GM12891 (cell line): ENCODE data around the gene CDH23.

Experiments used
- DNase-seq: peaks from one replicate; pipeline ENCODE4 v3.0.0; 2011; ENCODE audit warnings: low spot score; ENCODE audit not compliant: insufficient read length
- FAIRE-seq: peaks from 2 replicates; lab custom pipeline; 2011; peaks lifted over from hg19 to GRCh38; lab: Jason Lieb, UNC
- PAX5 ChIP-seq: IDR thresholded peaks from 2 replicates; pipeline ENCODE4 v1.6.1; 2011; ENCODE audit warnings: low read length, moderate library complexity, mild to moderate bottlenecking; ENCODE audit not compliant: insufficient read depth, severe bottlenecking
- POLR2A ChIP-seq: IDR thresholded peaks from 2 replicates; pipeline ENCODE4 v1.6.1; 2011; ENCODE audit warnings: low read depth, low read length, control low read depth
- POLR2AphosphoS5 ChIP-seq: IDR thresholded peaks from 2 replicates; pipeline ENCODE4 v1.6.1; 2011; ENCODE audit warnings: low read depth, low read length, control low read depth
- POU2F2 ChIP-seq: IDR thresholded peaks from 2 replicates; pipeline ENCODE4 v1.6.1; 2011; ENCODE audit warnings: low read depth, mild to moderate bottlenecking, control low read depth, low read length, moderate library complexity
- SPI1 ChIP-seq: IDR thresholded peaks from 2 replicates; pipeline ENCODE4 v1.6.1; 2011; ENCODE audit warnings: low read depth, low read length, control low read depth
- TAF1 ChIP-seq: IDR thresholded peaks from 2 replicates; pipeline ENCODE4 v1.6.1; 2011; ENCODE audit warnings: low read depth, low read length, control low read depth

The CDH23 gene

GRCh38 chr10:71747551-71748523, 351.1 kb downstream of the CDH23 start:
- TF ChIP-seq TAF1 (no peak), SPI1 (peak; percentile 95), POU2F2 (no peak), POLR2AphosphoS5 (no peak), POLR2A (no peak), PAX5 (no peak)
- no peak for DNase-seq
- FAIRE-seq: peak; percentile 78

DNA sequence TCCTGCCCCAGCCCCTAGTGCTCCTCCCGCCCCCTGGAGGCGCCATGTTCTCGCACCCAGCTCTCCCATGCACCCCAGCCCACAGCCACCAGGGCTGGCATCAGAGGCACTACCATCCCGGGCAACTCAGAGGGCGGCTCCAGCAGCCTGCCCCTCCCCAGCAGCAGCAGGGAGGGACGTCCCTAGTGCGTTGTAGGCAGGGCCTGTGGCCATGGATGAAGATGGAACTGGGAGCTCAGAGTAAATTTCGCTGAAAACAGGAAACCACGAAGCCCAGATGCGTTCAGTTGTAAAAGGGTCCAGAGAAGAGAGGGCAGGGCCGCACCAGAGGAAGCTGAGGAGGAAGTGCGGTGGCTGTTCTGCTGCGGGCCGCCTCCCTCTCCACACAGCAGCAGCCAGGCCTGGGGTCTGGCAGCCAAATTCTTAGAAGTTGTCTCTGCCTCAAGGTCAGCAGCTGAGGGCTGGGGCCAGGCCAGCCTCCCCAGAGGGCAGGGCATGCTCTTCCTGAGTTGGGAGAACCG, 352.0 kb downstream of the CDH23 start:
- peak; percentile 69 for FAIRE-seq
- TF ChIP-seq SPI1 (peak; percentile 81), POLR2AphosphoS5 (no peak), TAF1 (no peak)
- peak; percentile 72 for DNase-seq

DNA sequence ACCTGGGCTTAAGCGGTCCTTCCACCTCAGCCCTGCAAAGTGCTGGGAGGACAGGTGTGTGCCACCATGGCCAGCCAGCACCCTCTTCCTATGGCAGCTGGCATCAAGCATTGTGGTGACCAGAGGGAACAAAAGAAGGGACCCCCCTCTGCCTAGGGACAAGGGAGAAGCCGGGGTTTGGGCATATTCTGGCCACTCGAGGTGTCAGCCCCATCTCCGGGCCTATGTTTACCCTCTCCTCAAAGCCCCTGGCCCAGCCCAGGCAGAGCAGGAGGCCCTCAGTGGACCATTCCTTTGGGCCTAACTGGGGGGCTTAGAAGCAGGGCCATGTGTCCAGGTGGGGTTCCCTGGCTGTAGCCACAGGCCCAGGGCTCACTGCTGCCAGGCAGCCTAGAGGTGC, 352.7 kb downstream of the CDH23 start:
- DNase-seq (no peak), FAIRE-seq (no peak)
- no peak for TF ChIP-seq POLR2AphosphoS5
- no peak for TF ChIP-seq POU2F2
- TF ChIP-seq TAF1: no peak
- TF ChIP-seq POLR2A: no peak
- no peak for TF ChIP-seq SPI1
- TF ChIP-seq PAX5: no peak

- TF ChIP-seq SPI1 (peak; percentile 39; the same call in 1 of the 2 replicates), TAF1 (no peak)
- FAIRE-seq: no peak
- DNase-seq: no peak
Observed at GRCh38 chr10:71750124-71750841, 353.6 kb downstream of the CDH23 start.

- no peak for FAIRE-seq
Observed at GRCh38 chr10:71750986-71751385, 354.3 kb downstream of the CDH23 start.

GRCh38 chr10:71751515-71752224, 354.9 kb downstream of the CDH23 start:
- DNase-seq (no peak), FAIRE-seq (no peak)
- no peak for TF ChIP-seq SPI1
- TF ChIP-seq POLR2A: no peak
- TF ChIP-seq POU2F2: no peak
- no peak for TF ChIP-seq PAX5
- no peak for TF ChIP-seq POLR2AphosphoS5
- no peak for TF ChIP-seq TAF1

More at GRCh38 chr10:71750986-71751385, 354.3 kb downstream of the CDH23 start:
- TF ChIP-seq POU2F2 (no peak), PAX5 (no peak), SPI1 (no peak), TAF1 (no peak), POLR2A (no peak), POLR2AphosphoS5 (no peak)
- DNase-seq: no peak

DNA sequence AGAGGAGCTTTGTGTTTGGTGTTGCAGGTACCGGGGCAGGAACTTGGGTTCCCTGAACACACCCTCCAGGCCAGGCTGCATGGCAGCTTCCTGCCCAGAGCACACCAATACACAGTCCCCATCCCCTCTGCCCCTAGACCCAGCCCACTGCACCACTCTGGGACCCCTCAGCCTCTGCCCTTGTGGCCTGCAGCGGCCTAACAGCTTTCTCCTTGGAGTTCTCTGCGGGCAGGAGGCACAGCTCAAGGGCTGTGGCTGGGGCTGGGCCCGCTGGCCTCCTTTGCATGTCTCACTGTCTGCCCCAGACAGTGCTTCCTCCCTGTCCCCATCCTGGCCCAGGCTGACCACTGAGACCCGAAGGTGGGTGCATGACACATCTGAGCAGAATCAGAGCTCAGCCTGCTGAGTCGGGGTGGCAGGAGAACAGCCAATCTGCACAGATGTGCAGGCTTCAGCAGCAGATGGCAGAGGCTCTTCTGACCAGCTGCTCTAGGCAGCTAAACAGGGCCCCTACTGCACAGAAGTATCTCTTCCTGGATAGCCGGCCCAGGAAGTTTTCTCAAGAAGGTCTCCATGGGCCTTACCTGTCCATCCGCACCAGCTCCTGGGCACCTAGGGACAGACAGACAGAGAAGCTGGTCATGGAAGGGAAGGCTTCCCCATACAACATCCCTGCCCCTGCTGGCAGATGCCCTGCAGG, 355.8 kb downstream of the CDH23 start:
- no peak for DNase-seq
- peak; percentile 69 for FAIRE-seq
- TF ChIP-seq TAF1 (no peak), PAX5 (no peak), POU2F2 (no peak), SPI1 (no peak), POLR2AphosphoS5 (no peak), POLR2A (no peak)

GRCh38 chr10:71753091-71753959, 356.6 kb downstream of the CDH23 start:
- DNase-seq (no peak), FAIRE-seq (no peak)
- no peak for TF ChIP-seq POLR2AphosphoS5
- no peak for TF ChIP-seq PAX5
- no peak for TF ChIP-seq TAF1
- no peak for TF ChIP-seq SPI1
- no peak for TF ChIP-seq POU2F2
- no peak for TF ChIP-seq POLR2A
